Loucy (cell line): ENCODE data around the gene RALGPS1.

ENCODE experiments used
- H2AFZ ChIP-seq: fragments of 200-600 bp; sonication (generic); 2 replicates; pipeline ENCODE4 v1.6.0; 2016; ENCODE audit warnings: antibody characterized with exemption, mild to moderate bottlenecking, low read length, moderate library complexity
- H3F3A ChIP-seq: fragments of 200-600 bp; 2 replicates; pipeline ENCODE4 v1.6.0; 2016; ENCODE audit warnings: antibody characterized with exemption, low read depth, mild to moderate bottlenecking
- H3K27me3 ChIP-seq: fragments of 200-600 bp; sonication (generic); 2 replicates; pipeline ENCODE4 v1.6.1; 2014; ENCODE audit warnings: low read length, mild to moderate bottlenecking; ENCODE audit not compliant: insufficient read depth, poor library complexity, severe bottlenecking
- H3K36me3 ChIP-seq: fragments of 200-600 bp; sonication (generic); 2 replicates; pipeline ENCODE4 v1.6.1; 2016; ENCODE audit warnings: low read length; ENCODE audit not compliant: insufficient read depth
- H3K4me1 ChIP-seq: fragments of 200-600 bp; sonication (generic); 2 replicates; pipeline ENCODE4 v1.5.1; 2014; ENCODE audit warnings: low read length, mild to moderate bottlenecking; ENCODE audit not compliant: insufficient read depth, poor library complexity, severe bottlenecking
- H3K4me2 ChIP-seq: fragments of 200-600 bp; sonication (generic); 2 replicates; pipeline ENCODE4 v1.6.0; 2014; ENCODE audit warnings: antibody characterized with exemption, low read length, low read depth, mild to moderate bottlenecking; ENCODE audit not compliant: poor library complexity, severe bottlenecking
- H3K4me3 ChIP-seq: fragments of 200-600 bp; sonication (generic); 2 replicates; pipeline ENCODE4 v1.5.1; 2014; ENCODE audit warnings: low read length, mild to moderate bottlenecking, mixed read lengths; ENCODE audit not compliant: poor library complexity, severe bottlenecking
- H3K79me2 ChIP-seq: fragments of 200-600 bp; sonication (generic); 2 replicates; pipeline ENCODE4 v1.6.1; 2014; ENCODE audit warnings: low read length; ENCODE audit not compliant: insufficient read depth
- H3K9ac ChIP-seq: fragments of 200-600 bp; sonication (generic); 2 replicates; pipeline ENCODE4 v1.6.0; 2014; ENCODE audit warnings: mild to moderate bottlenecking, low read depth, low read length, moderate library complexity; ENCODE audit not compliant: poor library complexity, severe bottlenecking
- H3K9me2 ChIP-seq: fragments of 200-600 bp; sonication (generic); replicated peaks from 2 replicates; pipeline ENCODE4 v1.6.1; 2016; ENCODE audit warnings: low read depth, low read length, mixed read lengths
- H3K9me3 ChIP-seq: fragments of 200-600 bp; sonication (generic); 2 replicates; pipeline ENCODE4 v1.6.1; 2014; ENCODE audit warnings: mild to moderate bottlenecking, antibody characterized with exemption, low read length, low read depth; ENCODE audit not compliant: insufficient read depth
- H4K20me1 ChIP-seq: fragments of 200-600 bp; sonication (generic); 2 replicates; pipeline ENCODE4 v1.6.0; 2014; ENCODE audit warnings: antibody characterized with exemption, low read length, mild to moderate bottlenecking; ENCODE audit not compliant: insufficient read depth, poor library complexity, severe bottlenecking
- EZH2phosphoT487 ChIP-seq: fragments of 200-600 bp; IDR thresholded peaks from 2 replicates; pipeline ENCODE4 v1.6.1; 2018; ENCODE audit warnings: antibody characterized with exemption, mild to moderate bottlenecking, moderate library complexity, borderline replicate concordance
- TF ChIP-seq, protein P1 (sequence below): fragments of 200-600 bp; sonication (generic); conservative IDR thresholded peaks from 2 replicates; pipeline ENCODE4 v1.5.1; 2014; ENCODE audit warnings: mild to moderate bottlenecking, antibody characterized with exemption, low read length

RALGPS1 gene

DNA sequence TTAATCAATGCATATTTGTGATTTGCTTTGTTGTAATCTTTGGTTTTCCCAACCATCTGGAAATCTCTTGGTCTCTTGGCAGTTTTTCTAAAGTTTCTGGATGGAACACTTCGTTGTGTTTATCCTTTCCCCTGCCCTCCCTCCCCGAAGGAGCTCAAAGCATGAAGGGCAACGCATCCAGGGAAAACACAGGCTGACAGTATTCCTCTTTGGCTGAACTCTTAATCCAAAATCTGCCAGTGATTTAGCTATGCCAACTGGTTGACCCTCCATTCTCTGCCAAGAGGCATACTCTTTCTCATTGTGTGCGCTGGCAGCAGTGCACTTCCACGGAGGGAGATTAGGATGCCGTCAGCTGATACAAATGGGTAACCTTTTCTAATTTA lies 33.6 kb upstream of the RALGPS1 start:
- 0 out of 2 replicates have a peak, but pooled peaks cover 3% of the 10 kb centered on the region for H3K79me2 ChIP-seq
- H3K9me3 ChIP-seq = no peaks in the 10 kb centered on the region
- H3K9ac ChIP-seq = no peak overlapping the region
- no peaks in the 10 kb centered on the region for H3K9me2 ChIP-seq
- no peak for TF ChIP-seq EZH2phosphoT487
- no peak overlapping the region for H3K4me2 ChIP-seq
- no peak overlapping the region for H2AFZ ChIP-seq
- H3K27me3 ChIP-seq = no peaks in the 10 kb centered on the region
- H3K4me3 ChIP-seq = no peak overlapping the region
- H3K36me3 ChIP-seq = peaks cover 45% of the 10 kb centered on the region; the same call in 1 of the 2 replicates
- H3K4me1 ChIP-seq = no peaks in the 10 kb centered on the region
- 0 out of 2 replicates have a peak, but pooled peaks cover 3% of the 10 kb centered on the region for H3F3A ChIP-seq
- no peaks in the 10 kb centered on the region for H4K20me1 ChIP-seq

DNA sequence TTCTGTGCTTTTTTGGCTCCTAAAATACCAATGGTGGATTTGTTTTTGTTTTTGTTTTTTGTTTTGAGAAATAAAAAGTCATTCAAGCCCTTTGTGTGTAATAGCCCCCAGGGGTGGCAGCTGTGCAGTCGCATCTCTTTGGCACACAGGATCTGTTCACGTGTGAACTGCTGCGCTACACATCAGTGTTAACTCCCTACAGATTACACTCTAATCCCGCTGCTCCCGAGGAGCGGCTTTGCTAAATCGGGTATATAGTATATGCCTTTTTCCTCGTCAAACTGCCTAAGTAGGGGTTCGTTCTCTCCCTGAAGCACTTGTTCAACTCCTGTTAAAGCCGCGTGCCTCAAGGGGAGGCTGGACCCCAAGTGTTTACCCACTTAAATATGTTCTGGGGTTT lies 31.8 kb upstream of the RALGPS1 start:
- no peak overlapping the region for H3K9ac ChIP-seq
- no peak overlapping the region for H3K4me2 ChIP-seq
- H2AFZ ChIP-seq = no peak overlapping the region
- H3K27me3 ChIP-seq = no peaks in the 10 kb centered on the region
- H3K4me3 ChIP-seq = no peak overlapping the region
- H3F3A ChIP-seq = no peaks in the 10 kb centered on the region
- H3K9me3 ChIP-seq = no peaks in the 10 kb centered on the region
- no peaks in the 10 kb centered on the region for H3K4me1 ChIP-seq
- no peaks in the 10 kb centered on the region for H3K79me2 ChIP-seq
- peaks cover 45% of the 10 kb centered on the region; the same call in 1 of the 2 replicates for H3K36me3 ChIP-seq
- no peaks in the 10 kb centered on the region for H3K9me2 ChIP-seq
- TF ChIP-seq EZH2phosphoT487 = no peak
- TF ChIP-seq, protein P1, sequence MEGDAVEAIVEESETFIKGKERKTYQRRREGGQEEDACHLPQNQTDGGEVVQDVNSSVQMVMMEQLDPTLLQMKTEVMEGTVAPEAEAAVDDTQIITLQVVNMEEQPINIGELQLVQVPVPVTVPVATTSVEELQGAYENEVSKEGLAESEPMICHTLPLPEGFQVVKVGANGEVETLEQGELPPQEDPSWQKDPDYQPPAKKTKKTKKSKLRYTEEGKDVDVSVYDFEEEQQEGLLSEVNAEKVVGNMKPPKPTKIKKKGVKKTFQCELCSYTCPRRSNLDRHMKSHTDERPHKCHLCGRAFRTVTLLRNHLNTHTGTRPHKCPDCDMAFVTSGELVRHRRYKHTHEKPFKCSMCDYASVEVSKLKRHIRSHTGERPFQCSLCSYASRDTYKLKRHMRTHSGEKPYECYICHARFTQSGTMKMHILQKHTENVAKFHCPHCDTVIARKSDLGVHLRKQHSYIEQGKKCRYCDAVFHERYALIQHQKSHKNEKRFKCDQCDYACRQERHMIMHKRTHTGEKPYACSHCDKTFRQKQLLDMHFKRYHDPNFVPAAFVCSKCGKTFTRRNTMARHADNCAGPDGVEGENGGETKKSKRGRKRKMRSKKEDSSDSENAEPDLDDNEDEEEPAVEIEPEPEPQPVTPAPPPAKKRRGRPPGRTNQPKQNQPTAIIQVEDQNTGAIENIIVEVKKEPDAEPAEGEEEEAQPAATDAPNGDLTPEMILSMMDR = no peak
- H4K20me1 ChIP-seq = no peaks in the 10 kb centered on the region

DNA sequence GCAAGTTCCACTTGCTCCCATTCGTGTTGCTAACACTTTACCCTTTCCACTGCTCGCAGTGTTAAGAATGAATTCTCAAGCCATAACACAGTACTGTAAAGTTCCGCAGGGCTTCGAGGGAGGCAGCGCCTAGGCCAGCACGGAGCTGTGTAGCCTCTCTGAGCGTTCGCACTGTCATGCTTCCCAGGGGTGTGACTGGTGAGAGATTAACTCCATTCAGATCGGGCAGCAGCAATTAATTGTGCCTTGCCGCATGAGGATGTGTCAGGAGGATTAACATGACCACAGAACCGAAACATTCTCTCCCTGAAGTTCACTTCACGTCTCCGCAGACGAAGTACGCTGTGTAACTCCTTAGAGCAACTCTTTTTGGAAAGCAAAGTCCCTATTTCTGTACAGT lies 30.9 kb upstream of the RALGPS1 start:
- Histone ChIP-seq H3K27me3 (no peaks in the 10 kb centered on the region), H3K36me3 (peaks cover 45% of the 10 kb centered on the region; the same call in 1 of the 2 replicates), H3K79me2 (no peaks in the 10 kb centered on the region), H3K4me3 (no peak overlapping the region), H2AFZ (no peak overlapping the region), H3K4me1 (no peaks in the 10 kb centered on the region), H3K9me3 (no peaks in the 10 kb centered on the region), H4K20me1 (no peaks in the 10 kb centered on the region), H3F3A (no peaks in the 10 kb centered on the region), H3K9me2 (no peaks in the 10 kb centered on the region), H3K9ac (no peak overlapping the region), H3K4me2 (no peak overlapping the region)
- TF ChIP-seq EZH2phosphoT487 = no peak
- TF ChIP-seq, protein P1 = no peak

DNA sequence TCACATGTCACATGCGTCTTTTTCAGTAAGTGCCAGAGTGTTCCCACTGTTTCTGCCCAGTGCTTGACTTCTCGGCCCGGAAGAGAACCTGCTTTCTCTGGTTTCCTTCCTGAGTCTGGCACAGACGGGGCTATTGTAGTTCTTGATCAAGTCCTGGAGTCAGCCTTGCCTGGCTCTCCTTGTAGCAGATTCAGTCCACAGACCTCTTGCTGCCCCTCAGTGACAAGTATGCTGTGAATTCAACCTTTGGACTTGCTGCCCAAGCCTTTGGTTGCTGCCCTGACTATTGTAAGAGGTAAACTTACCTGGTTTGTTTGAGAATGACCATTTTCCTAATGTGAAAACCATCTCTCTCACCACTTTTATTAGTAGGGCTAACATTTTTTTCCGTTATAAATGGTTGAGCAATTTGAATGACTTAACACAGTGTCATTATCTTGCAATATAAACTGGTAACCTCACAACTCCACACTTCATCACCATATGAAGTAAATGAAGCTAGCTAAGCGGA lies 29.4 kb upstream of the RALGPS1 start:
- TF ChIP-seq EZH2phosphoT487 = no peak
- TF ChIP-seq, protein P1 = no peak
- Histone ChIP-seq H3K36me3 (peaks cover 33% of the 10 kb centered on the region; the same call in 1 of the 2 replicates), H2AFZ (no peak overlapping the region), H3K9me3 (no peaks in the 10 kb centered on the region), H3K79me2 (no peaks in the 10 kb centered on the region), H3K4me1 (no peaks in the 10 kb centered on the region), H3K9ac (no peak overlapping the region), H3K4me3 (no peak overlapping the region), H4K20me1 (no peaks in the 10 kb centered on the region), H3K27me3 (no peaks in the 10 kb centered on the region), H3F3A (no peaks in the 10 kb centered on the region), H3K4me2 (no peak overlapping the region), H3K9me2 (no peaks in the 10 kb centered on the region)
